ENCODE results near the gene HOXB5.

Gene HOXB5

GRCh38 chr17:48629411-48629759, 35.8 kb upstream of the HOXB5 start:
- no peak for DNase-seq (ENCODE audit: low spot score)
- TF ChIP-seq, protein P1, sequence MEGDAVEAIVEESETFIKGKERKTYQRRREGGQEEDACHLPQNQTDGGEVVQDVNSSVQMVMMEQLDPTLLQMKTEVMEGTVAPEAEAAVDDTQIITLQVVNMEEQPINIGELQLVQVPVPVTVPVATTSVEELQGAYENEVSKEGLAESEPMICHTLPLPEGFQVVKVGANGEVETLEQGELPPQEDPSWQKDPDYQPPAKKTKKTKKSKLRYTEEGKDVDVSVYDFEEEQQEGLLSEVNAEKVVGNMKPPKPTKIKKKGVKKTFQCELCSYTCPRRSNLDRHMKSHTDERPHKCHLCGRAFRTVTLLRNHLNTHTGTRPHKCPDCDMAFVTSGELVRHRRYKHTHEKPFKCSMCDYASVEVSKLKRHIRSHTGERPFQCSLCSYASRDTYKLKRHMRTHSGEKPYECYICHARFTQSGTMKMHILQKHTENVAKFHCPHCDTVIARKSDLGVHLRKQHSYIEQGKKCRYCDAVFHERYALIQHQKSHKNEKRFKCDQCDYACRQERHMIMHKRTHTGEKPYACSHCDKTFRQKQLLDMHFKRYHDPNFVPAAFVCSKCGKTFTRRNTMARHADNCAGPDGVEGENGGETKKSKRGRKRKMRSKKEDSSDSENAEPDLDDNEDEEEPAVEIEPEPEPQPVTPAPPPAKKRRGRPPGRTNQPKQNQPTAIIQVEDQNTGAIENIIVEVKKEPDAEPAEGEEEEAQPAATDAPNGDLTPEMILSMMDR (IDR thresholded peaks at IDR 0.05; ENCODE audit: extremely low read depth, insufficient read depth, missing control alignments): no peak
- in situ Hi-C loops (cut with MboI; ENCODE audit: low pct_unique_long_range_greater_than_20kb, low sequenced_read_pairs, unreplicated experiment): no loop called here

DNA sequence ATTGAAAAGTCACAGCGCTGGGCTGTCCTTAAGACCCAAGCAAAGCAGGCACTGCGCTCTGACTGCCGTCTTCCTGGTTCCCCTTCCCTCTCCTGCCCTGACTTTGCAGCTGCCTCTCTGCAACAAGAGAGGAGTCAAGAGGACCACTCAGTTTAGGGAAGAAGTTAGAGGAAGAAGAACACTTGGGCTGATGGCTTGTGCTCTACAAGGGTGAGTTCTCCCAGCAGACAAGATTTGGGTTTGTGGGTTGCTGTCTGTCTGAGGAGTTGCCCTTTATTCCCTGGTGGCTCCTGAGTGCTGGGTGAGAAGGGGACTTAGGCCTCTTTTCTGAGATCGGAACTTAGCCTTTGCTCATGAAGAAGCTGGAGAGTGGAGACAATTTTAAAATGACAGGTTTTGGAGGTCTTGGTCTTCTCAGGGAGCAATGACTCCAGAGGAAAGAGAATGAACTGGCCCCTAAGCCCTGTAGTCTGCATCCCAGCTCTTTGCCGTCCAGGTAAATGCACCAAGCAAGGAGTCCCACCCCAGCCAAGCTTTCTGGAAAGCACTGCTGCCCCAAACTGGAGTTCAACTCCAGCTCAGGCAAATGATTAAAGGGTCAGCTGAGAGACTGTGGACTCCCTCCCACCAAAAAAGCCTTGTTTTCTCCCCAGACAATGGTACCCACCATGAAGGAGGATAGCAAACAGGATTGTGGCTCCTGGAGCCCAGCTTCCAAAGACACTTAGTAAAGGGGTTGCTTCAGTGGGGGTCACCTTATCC, 35.3 kb upstream of the HOXB5 start:
- in situ Hi-C loops (cut with MboI; ENCODE audit: low pct_unique_long_range_greater_than_20kb, low sequenced_read_pairs, unreplicated experiment): no loop called here
- no peak for DNase-seq (ENCODE audit: low spot score)
- TF ChIP-seq, protein P1 (IDR thresholded peaks at IDR 0.05; ENCODE audit: extremely low read depth, insufficient read depth, missing control alignments): no peak

- in situ Hi-C loops (cut with MboI; ENCODE audit: low pct_unique_long_range_greater_than_20kb, low sequenced_read_pairs, unreplicated experiment): no loop called here
- no peak for DNase-seq (ENCODE audit: low spot score)
- TF ChIP-seq, protein P1 (IDR thresholded peaks at IDR 0.05; ENCODE audit: extremely low read depth, insufficient read depth, missing control alignments): no peak
These were observed 34.3 kb upstream of the HOXB5 start for GRCh38 chr17:48627623-48628521.

DNA sequence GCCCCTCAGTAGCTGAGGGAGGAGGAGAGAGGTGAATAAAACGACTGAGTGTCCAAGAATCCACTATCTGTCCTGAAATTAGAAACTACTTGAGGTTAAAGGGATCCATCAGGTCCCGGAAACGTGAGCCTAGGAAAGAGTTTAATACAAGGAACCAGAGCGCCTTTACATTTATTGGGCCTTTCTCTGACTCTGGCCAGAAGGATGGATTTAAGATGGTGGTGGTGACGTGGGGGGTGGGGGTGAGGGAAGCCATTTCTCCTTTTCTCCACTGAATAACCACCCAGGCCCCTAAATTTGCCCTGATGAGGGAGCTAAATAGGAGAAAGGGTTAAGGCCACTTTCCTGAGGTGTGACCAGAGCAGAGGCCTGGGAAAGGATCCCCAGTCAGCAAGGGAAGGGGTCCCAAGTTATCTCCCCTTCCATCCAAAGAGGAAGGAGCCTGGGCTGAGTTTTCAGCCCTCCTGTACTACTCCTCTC, 33.6 kb upstream of the HOXB5 start:
- in situ Hi-C loops (cut with MboI; ENCODE audit: low pct_unique_long_range_greater_than_20kb, low sequenced_read_pairs, unreplicated experiment): no loop called here
- DNase-seq (ENCODE audit: low spot score): no peak
- TF ChIP-seq, protein P1 (IDR thresholded peaks at IDR 0.05; ENCODE audit: extremely low read depth, insufficient read depth, missing control alignments): no peak

DNA sequence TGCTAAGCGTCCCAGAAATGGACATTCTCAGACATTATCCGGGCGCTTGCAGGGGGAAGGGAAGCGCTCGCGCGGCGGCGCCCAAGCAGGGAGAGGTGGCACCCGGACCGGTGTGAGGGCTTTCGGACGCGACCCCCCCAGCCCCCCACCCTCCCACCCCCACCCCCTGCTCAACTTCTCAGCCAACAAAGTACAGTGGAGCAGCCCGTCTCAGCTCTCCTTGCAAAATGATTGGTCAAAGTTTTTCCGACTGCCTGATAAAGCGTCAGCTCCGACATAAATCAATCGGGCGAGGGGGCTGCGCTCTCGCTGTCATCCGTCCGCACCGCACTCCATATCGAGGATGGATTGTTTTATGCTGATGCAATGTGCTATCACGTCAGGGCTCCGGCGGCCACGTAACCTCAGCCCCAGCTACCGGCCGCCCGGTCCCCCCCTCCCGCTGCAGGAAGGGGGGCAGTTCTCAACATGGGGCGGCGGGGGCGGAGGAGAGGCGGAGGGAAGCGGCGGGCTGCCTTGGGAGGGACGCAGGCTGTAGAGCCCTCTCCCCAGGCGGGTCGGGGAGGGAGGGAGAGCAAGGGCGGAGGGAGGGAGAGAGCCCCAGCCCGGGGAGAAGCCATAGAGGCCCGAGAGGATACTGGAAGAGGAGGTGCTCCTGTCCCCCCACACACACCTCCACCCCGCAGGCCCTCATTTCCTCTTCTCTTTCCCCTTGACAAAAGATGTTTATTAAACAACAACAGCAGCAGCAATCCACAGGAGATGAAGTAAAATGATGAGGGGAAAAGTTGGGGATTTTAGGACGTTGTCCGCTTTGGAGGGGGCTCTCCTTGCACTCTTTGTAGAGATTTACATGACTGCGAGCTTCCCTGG, 32.9 kb upstream of the HOXB5 start, which contains the start of gene HOXB9:
Gene HOXB9 (minus strand): TSS at position 114 of the 873 bp plus-strand sequence. CDS start 89 bp downstream, at position 25.
- in situ Hi-C loops (cut with MboI; ENCODE audit: low pct_unique_long_range_greater_than_20kb, low sequenced_read_pairs, unreplicated experiment): no loop called here
- TF ChIP-seq, protein P1 (IDR thresholded peaks at IDR 0.05; ENCODE audit: extremely low read depth, insufficient read depth, missing control alignments): no peak
- no peak for DNase-seq (ENCODE audit: low spot score)

Measured in GM13977 (cell line).